Stimulated activated CD4-positive, alpha-beta T cell treated with anti-CD3 and anti-CD28 coated beads, Interleukin-1b, Interleukin-23, amount 100 ng/mL, for 1 hour (primary cell): ENCODE measurements around the gene CDHR4.
"Not testable (repeated sequence)": the region's sequence is repeated elsewhere in the genome, so short reads cannot be mapped to it uniquely, and the experiment has no call there.

ENCODE experiments used
- DNase-seq, 2 donors: peaks; one replicate each; pipeline ENCODE4 v3.0.0-alpha.2; 2020; ENCODE audit warnings: low read depth in 2 of 2

CDHR4 gene

DNA sequence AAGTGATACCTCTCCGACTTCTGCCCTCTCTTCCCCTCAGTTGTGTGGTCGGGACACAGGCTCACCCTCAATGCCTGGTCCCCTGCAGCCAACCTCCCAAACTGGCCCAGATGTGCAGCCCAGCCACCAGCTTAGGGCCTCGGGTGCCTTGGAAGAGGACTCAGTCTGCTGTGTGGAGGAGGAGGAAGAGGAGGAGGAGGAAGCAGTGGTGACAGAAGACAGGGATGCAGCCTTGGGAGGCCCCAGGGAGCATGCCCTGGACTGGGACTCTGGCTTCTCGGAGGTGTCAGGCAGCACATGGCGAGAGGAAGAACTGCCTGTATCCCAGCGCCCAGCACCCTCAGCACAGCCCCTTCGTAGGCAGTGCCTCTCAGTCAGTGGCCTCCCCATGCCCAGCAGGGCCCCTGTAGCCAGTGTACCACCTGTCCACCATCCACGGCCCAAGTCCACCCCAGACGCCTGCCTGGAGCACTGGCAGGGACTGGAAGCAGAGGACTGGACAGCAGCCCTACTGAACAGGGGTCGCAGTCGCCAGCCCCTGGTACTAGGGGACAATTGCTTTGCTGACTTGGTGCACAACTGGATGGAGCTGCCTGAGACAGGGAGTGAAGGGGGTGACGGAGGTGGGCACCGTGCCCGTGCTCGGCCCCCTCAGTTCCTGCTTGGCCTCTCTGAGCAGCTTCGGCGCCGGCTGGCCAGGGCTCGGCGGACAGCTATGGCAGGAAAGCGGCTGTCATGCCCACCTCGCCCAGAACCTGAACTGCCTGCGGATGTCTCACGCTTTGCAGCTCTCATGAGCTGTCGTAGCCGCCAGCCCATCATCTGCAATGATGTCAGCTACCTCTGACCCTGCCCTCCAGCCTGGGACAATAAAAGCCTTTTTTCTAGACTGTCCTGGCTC, 4.7 kb upstream of the CDHR4 start:
- no peak for DNase-seq

GRCh38 chr3:49803465-49804140, 3.9 kb upstream of the CDHR4 start:
- peak in 1 of 2 donors; percentile 27 for DNase-seq

- peak; percentile 74 to 78 for DNase-seq
Observed at GRCh38 chr3:49802719-49803464, 3.2 kb upstream of the CDHR4 start, which contains the start of gene INKA1. Gene INKA1 (plus strand): TSS chr3:49803261. CDS start chr3:49803393, 132 bp downstream.

DNA sequence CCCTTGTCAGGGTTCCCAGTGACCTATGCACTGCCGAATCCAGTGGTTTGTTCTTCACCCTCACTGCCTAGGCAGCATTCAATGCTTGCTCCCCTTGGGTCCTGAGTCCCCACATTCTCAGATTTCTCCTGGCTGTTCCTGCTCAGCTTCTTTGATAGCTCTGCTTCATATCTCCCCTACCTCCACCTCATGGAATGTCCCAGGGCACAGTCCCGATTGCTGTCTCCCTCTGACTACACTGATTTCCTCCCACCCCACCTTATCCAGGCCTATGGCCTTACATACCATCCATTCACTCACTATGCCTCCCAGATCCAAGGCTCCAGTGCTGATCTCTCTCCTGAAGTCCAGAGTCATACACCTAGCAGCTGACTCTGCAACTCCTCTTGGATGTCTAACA, 1.5 kb upstream of the CDHR4 start:
- no peak for DNase-seq

DNA sequence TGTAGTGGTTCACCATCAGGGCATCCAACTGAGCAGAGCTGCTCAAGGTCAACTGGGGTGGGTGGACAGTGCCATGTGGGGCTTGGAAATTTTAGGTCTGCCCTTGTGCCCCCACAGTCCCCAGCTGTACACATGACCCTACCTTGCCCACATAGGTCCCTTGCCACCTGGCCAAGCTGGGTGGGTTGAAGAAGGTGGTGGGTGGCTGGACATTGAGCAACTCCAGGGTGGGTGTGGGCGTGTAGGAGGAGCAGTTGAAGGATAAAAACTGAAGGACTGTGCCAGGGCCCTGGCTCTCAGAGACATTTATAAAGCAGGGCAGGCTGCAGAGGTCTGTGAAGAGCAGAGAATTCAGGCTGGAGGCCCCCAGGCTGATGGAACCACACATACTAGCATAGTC, 568 bp downstream of the CDHR4 start:
- DNase-seq: no peak

- no peak for DNase-seq
Observed at GRCh38 chr3:49794926-49795905, 4.5 kb downstream of the CDHR4 start.

- no peak for DNase-seq
Observed at GRCh38 chr3:49794431-49794830, 5.2 kb downstream of the CDHR4 start.

DNA sequence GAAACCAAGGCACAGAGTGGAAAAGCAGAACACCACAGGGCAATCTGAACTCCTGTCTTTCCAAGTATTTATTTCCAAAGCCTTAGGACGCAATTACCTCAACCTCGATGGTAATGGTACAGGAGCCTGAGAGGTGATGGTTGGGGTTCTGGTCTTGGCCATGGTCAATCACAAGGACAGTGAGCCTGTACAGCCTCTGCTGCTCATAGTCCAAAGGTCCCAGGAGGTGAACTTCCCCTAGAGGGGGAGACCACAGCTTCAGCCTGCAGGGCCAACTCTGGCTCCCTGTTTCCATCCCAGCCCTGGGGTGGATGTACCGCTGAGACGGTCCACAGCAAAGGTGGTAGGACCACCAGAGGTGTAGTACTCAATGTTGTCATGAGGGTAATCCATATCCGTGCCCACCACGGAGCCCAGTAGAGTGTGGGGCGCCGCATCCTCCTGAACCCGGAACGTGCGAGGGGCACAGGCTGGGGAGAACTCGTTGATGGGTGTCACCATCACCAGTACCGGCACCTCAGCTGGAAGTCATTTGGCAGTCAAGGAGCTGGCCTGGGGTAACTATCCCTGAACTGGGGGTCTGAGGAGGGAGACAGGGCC, 6.1 kb downstream of the CDHR4 start:
- no peak for DNase-seq

- no peak for DNase-seq
Observed at GRCh38 chr3:49792371-49793150, 7.1 kb downstream of the CDHR4 start.

DNA sequence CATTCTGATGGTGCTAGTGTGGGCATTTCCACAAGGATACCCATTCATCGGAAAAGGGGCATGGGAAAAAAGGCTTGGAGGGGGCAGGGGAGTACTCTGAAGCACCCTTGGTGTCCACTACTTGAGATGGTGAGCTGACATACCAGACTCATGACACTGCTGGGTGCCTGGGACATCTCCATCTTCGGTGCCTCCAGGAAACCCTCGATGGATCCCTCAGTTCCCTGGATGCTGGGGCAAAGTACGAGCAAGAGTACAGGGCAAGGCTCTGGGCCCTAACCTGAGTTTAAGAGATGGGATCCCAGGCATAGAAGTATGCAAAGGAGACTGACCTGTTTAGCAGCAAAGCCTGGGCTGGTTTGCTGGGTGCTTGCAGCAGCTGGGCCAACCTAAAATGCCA, 8.1 kb downstream of the CDHR4 start:
- DNase-seq: no peak

DNA sequence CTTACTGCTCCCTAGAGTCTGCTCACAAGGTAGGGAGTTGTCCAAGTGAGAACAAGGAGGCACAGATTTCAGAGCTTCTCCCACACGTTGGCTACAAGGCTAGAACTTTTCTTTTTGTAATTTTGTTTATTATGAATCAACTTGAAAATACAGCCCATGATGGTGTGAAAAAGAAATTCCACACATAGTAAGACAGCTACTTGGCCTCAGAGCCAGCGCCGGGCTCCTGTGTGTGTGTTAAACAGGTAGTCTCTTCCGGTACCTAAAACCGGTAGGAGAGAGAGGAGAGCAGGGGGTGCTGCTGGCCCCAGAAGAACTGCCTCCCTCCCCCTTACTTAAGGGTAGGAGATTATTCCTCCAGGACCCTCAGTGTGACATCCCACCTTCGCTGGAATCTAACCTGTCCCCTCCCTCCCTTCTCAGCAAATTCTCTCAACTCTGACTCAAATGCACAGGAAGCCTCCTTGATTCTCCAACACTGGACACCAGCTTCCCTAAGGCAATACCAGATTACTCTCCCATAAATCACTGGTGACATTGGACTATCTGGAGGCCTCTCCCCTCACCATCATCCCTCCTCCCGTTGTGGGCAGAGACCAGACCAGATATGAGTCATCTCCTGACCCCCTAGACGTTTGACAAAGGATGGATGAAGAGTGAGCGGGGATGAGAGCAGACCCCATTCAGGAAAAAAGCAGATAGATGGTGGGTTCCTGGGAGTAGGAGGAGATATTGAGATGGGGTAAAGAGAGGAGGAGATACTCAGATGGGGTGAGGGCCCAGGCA, 8.9 kb downstream of the CDHR4 start:
- DNase-seq: no peak

- no peak for DNase-seq
Observed at GRCh38 chr3:49788056-49788455, 11.6 kb downstream of the CDHR4 start.

GRCh38 chr3:49787536-49787935, 12.1 kb downstream of the CDHR4 start:
- DNase-seq: no peak

- no peak for DNase-seq
Observed at GRCh38 chr3:49787182-49787464, 12.6 kb downstream of the CDHR4 start.

- DNase-seq: peak; percentile 98
Observed at GRCh38 chr3:49786357-49787181, 13.1 kb downstream of the CDHR4 start, which contains the start of gene IP6K1. Gene IP6K1 (minus strand): TSS chr3:49786542. CDS start chr3:49748040, 38,502 bp downstream.

DNA sequence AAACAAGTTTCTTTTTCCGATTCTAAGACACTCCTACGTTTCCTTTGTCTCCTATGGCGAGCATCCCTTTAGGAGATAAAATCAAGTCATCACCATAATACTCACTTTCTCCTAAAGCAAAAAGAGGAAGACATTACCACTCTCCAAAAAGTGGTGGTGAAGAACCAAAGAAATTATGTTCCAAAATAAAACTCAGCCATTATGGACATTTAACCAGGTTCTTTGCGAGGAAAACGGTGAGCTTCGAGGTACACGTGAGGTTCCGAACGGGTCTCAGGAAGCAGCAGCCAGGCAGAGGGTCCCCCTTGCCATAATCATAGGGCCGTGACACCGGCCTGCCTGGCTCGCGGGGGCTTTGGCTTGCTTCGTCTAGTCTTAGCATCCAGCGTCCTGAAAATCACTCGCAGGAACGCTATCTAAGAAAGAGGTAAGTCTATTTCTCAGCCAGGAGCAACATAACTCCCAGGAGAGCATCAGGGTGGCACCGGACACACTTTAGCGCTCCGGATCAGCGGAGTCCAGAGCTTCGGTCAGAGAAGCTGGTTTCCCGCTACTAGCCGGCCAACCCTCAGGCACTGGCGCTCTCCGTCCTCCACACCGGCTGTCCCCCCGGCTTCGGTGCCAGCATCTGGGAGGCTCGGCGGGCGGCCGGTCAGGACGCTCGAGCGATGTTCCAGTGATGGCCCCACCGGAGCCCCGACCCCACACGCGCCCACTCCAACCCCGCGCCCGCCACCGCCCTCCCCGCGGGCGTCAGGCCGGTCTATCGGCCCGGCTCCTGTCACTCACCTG, 13.9 kb downstream of the CDHR4 start:
- no peak for DNase-seq

- DNase-seq: not testable (repeated sequence)
Observed at GRCh38 chr3:49782277-49782676, 17.4 kb downstream of the CDHR4 start.
